NCI-H82 (cell line): ENCODE results near the gene SERPINE1.

Source experiments
- DNase-seq: peaks from one replicate; lab custom pipeline; 2025; lab: John Stamatoyannopoulos, UW

Gene SERPINE1

GRCh38 chr7:101156866-101157589 is 30.1 kb downstream of the SERPINE1 start:
- no peak for DNase-seq

GRCh38 chr7:101159696-101160674 is 33.1 kb downstream of the SERPINE1 start:
- no peak for DNase-seq

- DNase-seq = no peak
Observed at GRCh38 chr7:101160910-101161309, 34.0 kb downstream of the SERPINE1 start.

- DNase-seq = no peak
Observed at GRCh38 chr7:101161692-101162471, 35.0 kb downstream of the SERPINE1 start.

GRCh38 chr7:101162551-101163278 is 35.8 kb downstream of the SERPINE1 start:
- peak; percentile 74 for DNase-seq

GRCh38 chr7:101163279-101164070 is 36.6 kb downstream of the SERPINE1 start:
- peak; percentile 59 for DNase-seq

GRCh38 chr7:101164071-101164840 is 37.4 kb downstream of the SERPINE1 start:
- peak; percentile 25 for DNase-seq

- DNase-seq = peak; percentile 96
Observed at GRCh38 chr7:101165075-101165957, 38.4 kb downstream of the SERPINE1 start, which contains the start of gene VGF. VGF (minus strand) TSS chr7:101165569; CDS start chr7:101164843, 726 bp downstream.

- DNase-seq = peak; percentile 60
Observed at GRCh38 chr7:101165958-101166647, 39.2 kb downstream of the SERPINE1 start.

- DNase-seq = no peak
Observed at GRCh38 chr7:101166648-101166908, 39.7 kb downstream of the SERPINE1 start.

GRCh38 chr7:101166909-101167644 is 40.2 kb downstream of the SERPINE1 start:
- peak; percentile 96 for DNase-seq

GRCh38 chr7:101167645-101168411 is 40.9 kb downstream of the SERPINE1 start:
- DNase-seq = no peak

- DNase-seq = no peak
Observed at GRCh38 chr7:101168412-101169049, 41.6 kb downstream of the SERPINE1 start.

GRCh38 chr7:101169110-101169837 is 42.4 kb downstream of the SERPINE1 start:
- no peak for DNase-seq

- peak; percentile 72 for DNase-seq
Observed at GRCh38 chr7:101169838-101170551, 43.1 kb downstream of the SERPINE1 start.
